Brain microvascular endothelial cell (primary cell): ENCODE results near the gene RCBTB1.
"Not testable (repeated sequence)": the region's sequence is repeated elsewhere in the genome, so short reads cannot be mapped to it uniquely, and the experiment has no call there.

Experiments
- DNase-seq: peaks from one replicate; pipeline ENCODE4 v3.0.0-alpha.2; 2020
- H3K27ac ChIP-seq: fragments of 250-450 bp; sonication (Bioruptor Pico); 2 replicates; pipeline ENCODE4 v1.5.1; 2020; ENCODE audit warnings: mild to moderate bottlenecking, moderate library complexity
- H3K27me3 ChIP-seq: fragments of 250-450 bp; sonication (Bioruptor Pico); replicated peaks from 2 replicates; pipeline ENCODE4 v1.5.1; 2020; ENCODE audit warnings: mild to moderate bottlenecking
- H3K36me3 ChIP-seq: fragments of 250-450 bp; sonication (Bioruptor Pico); replicated peaks from 2 replicates; pipeline ENCODE4 v1.5.1; 2020; ENCODE audit warnings: mild to moderate bottlenecking
- H3K4me3 ChIP-seq: 2 replicates; pipeline ENCODE4 v1.5.1; 2011; ENCODE audit warnings: low read depth, mild to moderate bottlenecking, control low read depth, low read length, moderate library complexity
- in situ Hi-C: cut with HindIII; loops from 2 replicates; pipeline ENCODE4 v1.10.0; 2017; ENCODE audit warnings: low sequenced_read_pairs, low pct_ligation_motif_present
- TF ChIP-seq, protein P1 (sequence below): IDR thresholded peaks from 2 replicates; pipeline ENCODE4 v1.5.1; 2011; ENCODE audit warnings: low read depth, mild to moderate bottlenecking, moderate library complexity, low read length, control low read depth, inconsistent platforms; ENCODE audit errors: missing control alignments

RCBTB1 gene

DNA sequence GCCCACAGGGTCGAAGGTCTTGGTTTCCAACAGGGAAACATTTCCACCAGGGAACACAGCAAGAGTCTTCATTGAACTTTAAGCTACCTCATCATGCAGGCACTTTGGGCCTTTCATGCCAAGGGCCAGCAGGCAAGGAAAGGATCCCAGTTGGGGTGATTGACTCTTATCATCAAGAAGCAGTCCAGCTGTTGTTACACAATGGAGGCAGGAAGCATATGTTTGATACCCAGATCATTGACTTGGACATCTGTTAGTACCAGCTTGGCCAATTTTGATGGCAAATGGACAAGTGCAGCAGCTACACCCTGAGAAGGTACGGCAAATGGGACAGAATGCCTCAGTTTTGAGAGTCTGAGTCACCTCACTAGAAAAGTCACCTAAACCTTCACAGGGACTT lies 10.9 kb upstream of the RCBTB1 start:
- no peaks in the 10 kb centered on the region for H3K27me3 ChIP-seq
- in situ Hi-C loops = no loop called here
- no peak overlapping the region for H3K27ac ChIP-seq
- no peaks in the 10 kb centered on the region for H3K36me3 ChIP-seq
- H3K4me3 ChIP-seq = no peak overlapping the region
- TF ChIP-seq, protein P1, sequence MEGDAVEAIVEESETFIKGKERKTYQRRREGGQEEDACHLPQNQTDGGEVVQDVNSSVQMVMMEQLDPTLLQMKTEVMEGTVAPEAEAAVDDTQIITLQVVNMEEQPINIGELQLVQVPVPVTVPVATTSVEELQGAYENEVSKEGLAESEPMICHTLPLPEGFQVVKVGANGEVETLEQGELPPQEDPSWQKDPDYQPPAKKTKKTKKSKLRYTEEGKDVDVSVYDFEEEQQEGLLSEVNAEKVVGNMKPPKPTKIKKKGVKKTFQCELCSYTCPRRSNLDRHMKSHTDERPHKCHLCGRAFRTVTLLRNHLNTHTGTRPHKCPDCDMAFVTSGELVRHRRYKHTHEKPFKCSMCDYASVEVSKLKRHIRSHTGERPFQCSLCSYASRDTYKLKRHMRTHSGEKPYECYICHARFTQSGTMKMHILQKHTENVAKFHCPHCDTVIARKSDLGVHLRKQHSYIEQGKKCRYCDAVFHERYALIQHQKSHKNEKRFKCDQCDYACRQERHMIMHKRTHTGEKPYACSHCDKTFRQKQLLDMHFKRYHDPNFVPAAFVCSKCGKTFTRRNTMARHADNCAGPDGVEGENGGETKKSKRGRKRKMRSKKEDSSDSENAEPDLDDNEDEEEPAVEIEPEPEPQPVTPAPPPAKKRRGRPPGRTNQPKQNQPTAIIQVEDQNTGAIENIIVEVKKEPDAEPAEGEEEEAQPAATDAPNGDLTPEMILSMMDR = no peak
- DNase-seq = no peak

DNA sequence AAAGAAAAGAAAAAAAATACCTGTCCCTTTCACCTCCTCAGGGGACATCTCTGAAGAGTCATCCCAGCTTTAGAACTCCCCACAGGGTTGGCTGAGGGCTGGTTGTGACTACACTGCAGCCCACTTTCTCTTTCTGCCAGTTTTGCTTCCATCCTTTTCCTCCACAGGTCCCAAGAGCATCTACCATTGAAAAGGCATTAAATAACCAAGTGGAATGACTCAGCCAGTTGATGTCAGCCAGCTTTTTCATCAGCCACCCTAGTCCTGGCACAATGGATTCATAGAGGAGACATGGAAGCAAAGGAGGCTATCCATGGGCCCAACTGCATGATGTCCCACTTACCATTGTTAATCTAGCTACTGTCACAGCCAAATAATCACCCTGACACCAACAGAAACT lies 9.2 kb upstream of the RCBTB1 start:
- no peak overlapping the region for H3K4me3 ChIP-seq
- no peaks in the 10 kb centered on the region for H3K27me3 ChIP-seq
- DNase-seq = no peak
- H3K36me3 ChIP-seq = no peaks in the 10 kb centered on the region
- TF ChIP-seq, protein P1 = no peak
- in situ Hi-C loops = no loop called here
- H3K27ac ChIP-seq = no peak overlapping the region

DNA sequence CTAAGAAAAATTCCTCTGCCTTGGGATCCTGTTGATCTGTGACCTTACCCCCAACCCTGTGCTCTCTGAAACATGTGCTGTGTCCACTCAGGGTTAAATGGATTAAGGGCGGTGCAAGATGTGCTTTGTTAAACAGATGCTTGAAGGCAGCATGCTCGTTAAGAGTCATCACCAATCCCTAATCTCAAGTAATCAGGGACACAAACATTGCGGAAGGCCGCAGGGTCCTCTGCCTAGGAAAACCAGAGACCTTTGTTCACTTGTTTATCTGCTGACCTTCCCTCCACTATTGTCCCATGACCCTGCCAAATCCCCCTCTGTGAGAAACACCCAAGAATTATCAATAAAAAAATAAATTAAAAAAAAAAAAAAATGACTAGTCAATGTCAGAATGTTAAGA lies 8.5 kb upstream of the RCBTB1 start:
- in situ Hi-C loops, H3K27ac ChIP-seq, H3K36me3 ChIP-seq, H3K27me3 ChIP-seq, H3K4me3 ChIP-seq, DNase-seq: not testable (repeated sequence)

DNA sequence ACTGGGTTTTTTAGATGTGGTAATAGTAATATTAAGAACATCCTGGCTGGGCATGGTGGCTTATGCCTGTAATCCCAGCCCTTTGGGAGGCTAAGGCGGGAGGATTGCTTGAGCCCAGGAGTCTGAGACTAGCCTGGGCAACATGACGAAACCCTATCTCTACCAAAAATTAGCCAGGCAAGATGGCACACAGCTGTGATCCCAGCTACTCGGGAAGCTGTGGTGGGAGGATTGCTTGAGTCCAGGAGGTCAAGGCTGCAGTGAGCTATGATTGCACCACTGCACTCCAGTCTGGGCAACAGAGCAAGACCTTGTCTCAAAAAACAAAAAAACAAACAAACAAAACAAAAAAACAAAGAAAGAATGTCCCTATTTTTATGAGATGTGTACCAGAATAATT lies 5.4 kb upstream of the RCBTB1 start:
- in situ Hi-C loops, H3K27me3 ChIP-seq: not testable (repeated sequence)

DNA sequence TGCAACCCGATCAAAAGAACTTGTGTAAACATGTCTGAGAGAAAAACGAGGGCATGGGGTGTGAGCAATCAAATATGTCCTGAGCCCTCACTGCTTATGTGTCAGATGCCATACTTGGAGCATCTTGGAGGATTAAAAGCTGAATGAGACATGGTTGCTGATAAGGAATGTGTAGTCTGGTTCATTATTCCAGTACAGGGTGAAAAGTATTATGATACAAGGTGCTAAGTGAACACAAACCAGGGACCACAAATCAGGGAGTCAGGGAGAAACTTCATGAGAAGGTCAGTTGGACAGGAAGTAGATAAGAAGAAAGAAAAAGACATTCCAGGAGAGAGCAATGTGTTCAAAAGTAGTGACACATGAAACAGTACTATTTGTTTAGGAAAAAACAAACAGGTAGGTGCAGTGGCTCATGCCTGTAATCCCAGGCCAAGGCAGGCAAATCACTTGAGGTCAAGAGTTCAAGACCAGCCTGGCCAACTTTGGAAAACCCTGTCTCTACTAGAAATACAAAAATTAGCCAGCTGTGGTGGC lies 2.0 kb upstream of the RCBTB1 start:
- no peaks in the 10 kb centered on the region for H3K36me3 ChIP-seq
- H3K4me3 ChIP-seq = no peak overlapping the region
- peak overlapping the region; percentile 59 for H3K27ac ChIP-seq
- TF ChIP-seq, protein P1 = no peak
- peak; percentile 47 for DNase-seq
- H3K27me3 ChIP-seq = no peaks in the 10 kb centered on the region
- in situ Hi-C loops = no loop called here

More for the DNA sequence above, 5.4 kb upstream of the RCBTB1 start:
- not testable (repeated sequence) for H3K4me3 ChIP-seq, H3K27ac ChIP-seq, DNase-seq, H3K36me3 ChIP-seq

DNA sequence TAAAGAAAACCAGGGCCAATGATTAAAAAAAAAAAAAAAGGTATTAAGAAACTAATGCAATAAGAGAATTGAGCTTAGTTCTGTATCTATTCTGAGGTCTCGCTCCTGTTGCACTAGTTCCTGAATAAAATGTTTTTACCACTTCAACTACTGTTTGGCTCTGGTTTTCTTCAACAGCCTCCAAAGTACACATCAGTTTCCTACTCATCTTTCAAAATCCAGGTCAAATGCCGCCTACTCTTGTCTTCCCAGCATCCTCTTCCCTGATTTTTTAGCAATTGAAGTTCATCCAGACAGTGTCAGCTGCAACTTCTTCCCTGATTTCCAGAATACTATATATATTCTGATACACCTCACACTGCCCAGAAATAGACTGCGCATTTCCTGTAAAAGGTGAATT lies 1.4 kb upstream of the RCBTB1 start:
- Histone ChIP-seq H3K27ac (peak overlapping the region; percentile 59), H3K4me3 (no peak overlapping the region), H3K36me3 (no peaks in the 10 kb centered on the region), H3K27me3 (no peaks in the 10 kb centered on the region)
- TF ChIP-seq, protein P1 = no peak
- no peak for DNase-seq
- in situ Hi-C loops = no loop called here

DNA sequence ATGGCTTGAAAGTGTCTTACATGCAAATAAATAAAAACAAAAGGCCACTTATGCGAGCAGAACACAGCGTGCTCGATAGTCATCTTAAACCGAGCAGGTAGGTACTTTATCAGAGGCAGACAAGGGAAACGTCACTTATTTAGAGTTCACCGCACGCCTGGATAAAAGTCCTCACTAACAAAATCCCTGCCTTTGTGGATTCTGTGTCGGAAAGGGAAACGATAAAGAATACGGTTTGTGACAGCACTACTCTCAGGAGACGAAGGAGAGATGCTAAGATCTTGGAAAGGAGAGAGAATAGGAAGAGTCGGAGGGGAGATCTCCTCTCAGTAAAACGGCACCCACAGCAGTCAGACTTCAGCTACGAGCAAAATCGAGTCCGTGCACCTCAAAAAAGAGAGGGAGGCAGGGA lies 581 bp downstream of the RCBTB1 start:
- no peaks in the 10 kb centered on the region for H3K27me3 ChIP-seq
- DNase-seq = no peak
- peak overlapping the region; percentile 86 for H3K4me3 ChIP-seq
- peak overlapping the region; percentile 18 for H3K27ac ChIP-seq
- TF ChIP-seq, protein P1 = no peak
- peaks cover 5% of the 10 kb centered on the region for H3K36me3 ChIP-seq
- in situ Hi-C loops = no loop called here
